Esophagus squamous epithelium (tissue), 4 donors: Measurements from ENCODE around the gene CRYM.

Experiments
- POLR2A ChIP-seq, 4 donors: fragments of 450-650 bp; IDR thresholded peaks; one replicate each; pipeline ENCODE4 v1.6.1; 2017; ENCODE audit warnings: antibody characterized with exemption in 4 of 4, mild to moderate bottlenecking in 4 of 4, moderate library complexity in 3 of 4
- TF ChIP-seq, protein P1 (sequence below), 6 experiments: fragments of 450-650 bp in 4 of 6; fragments of 200-600 bp in 2 of 6; sonication (generic) in 2 of 6; IDR thresholded peaks; one replicate each; pipeline ENCODE4 v1.5.1; 2016 to 2019; ENCODE audit warnings: antibody characterized with exemption in 6 of 6, mild to moderate bottlenecking in 4 of 6, moderate library complexity in 4 of 6

DNA sequence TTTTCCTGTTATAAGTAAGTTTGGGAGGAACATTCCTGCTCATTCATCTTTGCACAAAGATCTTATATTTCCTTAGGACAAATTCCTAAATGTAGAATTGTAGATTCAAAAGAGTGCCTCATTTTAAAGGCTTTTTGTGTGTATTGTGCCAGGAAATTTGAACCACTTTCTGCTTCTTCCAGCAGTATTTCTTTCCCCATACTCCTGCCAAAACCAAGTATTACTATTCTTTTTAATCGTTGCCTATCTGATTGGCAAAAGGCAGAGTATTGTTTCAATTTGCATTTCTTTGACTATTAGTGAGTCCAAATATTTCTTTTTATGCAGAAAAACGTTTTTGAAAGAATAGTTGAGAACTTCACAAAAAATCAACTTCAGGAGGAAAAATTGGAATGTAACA, 35.3 kb downstream of the CRYM start:
- TF ChIP-seq, protein P1, sequence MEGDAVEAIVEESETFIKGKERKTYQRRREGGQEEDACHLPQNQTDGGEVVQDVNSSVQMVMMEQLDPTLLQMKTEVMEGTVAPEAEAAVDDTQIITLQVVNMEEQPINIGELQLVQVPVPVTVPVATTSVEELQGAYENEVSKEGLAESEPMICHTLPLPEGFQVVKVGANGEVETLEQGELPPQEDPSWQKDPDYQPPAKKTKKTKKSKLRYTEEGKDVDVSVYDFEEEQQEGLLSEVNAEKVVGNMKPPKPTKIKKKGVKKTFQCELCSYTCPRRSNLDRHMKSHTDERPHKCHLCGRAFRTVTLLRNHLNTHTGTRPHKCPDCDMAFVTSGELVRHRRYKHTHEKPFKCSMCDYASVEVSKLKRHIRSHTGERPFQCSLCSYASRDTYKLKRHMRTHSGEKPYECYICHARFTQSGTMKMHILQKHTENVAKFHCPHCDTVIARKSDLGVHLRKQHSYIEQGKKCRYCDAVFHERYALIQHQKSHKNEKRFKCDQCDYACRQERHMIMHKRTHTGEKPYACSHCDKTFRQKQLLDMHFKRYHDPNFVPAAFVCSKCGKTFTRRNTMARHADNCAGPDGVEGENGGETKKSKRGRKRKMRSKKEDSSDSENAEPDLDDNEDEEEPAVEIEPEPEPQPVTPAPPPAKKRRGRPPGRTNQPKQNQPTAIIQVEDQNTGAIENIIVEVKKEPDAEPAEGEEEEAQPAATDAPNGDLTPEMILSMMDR (IDR thresholded peaks at IDR 0.05) = no peak
- no peak for TF ChIP-seq POLR2A (IDR thresholded peaks at IDR 0.05)
